Thyroid gland (tissue), 4 donors: ENCODE results near the gene SAP30L.

Experiments used
- POLR2A ChIP-seq, 2 donors: fragments of 450-650 bp; IDR thresholded peaks; one replicate each; pipeline ENCODE4 v1.6.1; 2017; ENCODE audit warnings: antibody characterized with exemption in 2 of 2, mild to moderate bottlenecking in 2 of 2, moderate library complexity in 1 of 2
- TF ChIP-seq, protein P1 (sequence below), 6 experiments: fragments of 200-600 bp in 3 of 6; fragments of 450-650 bp in 3 of 6; sonication (generic) in 3 of 6; IDR thresholded peaks; one replicate each; pipeline ENCODE4 v1.5.1; 2016 to 2019; ENCODE audit warnings: antibody characterized with exemption in 6 of 6, mild to moderate bottlenecking in 2 of 6, inconsistent platforms in 1 of 6, moderate library complexity in 1 of 6

DNA sequence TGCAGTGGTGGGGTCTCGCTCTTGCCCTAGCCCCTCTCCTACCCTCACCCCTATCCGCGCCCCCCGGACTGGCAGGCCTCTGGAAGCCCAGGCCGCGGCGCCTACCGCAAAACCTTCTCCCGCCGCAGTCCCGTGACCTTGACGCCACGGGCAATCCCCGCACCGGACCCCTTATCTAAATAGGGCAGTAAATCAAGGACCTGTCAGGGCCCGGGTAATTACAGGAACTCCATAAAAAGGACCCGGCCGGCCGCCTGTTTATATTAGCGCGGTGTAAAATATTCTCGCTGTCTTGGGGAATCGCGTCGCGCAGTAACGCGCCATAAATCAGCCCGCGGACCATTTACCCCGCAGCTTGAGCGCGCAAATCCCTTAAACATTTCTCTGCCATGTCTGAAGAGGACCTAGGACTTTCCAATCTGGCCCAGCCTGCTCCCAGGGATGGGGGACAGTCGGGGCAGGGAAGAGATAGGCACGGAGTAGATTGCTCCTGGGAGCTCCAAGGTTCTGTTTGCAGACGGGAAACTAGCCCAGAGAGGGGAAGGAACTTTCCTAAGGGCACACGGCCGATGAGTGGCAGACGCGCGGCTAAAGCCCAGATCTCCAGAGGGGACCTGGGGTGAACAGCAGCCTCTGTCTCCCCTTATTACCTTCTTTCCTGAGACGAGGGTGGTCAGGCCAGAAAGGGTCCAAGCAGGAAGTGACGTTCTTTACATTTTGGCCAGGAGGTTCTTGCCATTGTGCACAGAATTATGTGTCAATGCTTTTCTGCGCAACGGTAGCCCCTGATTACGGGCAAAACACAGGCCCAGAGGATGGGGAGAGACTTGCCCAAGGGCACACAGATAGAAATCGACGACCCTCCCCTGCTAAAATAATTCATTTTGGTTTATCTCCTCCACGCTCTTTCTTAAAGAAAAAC, 37.0 kb downstream of the SAP30L start:
- TF ChIP-seq, protein P1, sequence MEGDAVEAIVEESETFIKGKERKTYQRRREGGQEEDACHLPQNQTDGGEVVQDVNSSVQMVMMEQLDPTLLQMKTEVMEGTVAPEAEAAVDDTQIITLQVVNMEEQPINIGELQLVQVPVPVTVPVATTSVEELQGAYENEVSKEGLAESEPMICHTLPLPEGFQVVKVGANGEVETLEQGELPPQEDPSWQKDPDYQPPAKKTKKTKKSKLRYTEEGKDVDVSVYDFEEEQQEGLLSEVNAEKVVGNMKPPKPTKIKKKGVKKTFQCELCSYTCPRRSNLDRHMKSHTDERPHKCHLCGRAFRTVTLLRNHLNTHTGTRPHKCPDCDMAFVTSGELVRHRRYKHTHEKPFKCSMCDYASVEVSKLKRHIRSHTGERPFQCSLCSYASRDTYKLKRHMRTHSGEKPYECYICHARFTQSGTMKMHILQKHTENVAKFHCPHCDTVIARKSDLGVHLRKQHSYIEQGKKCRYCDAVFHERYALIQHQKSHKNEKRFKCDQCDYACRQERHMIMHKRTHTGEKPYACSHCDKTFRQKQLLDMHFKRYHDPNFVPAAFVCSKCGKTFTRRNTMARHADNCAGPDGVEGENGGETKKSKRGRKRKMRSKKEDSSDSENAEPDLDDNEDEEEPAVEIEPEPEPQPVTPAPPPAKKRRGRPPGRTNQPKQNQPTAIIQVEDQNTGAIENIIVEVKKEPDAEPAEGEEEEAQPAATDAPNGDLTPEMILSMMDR (IDR thresholded peaks at IDR 0.05), result no peak
- no peak for TF ChIP-seq POLR2A (IDR thresholded peaks at IDR 0.05)
